Fibroblast of the conjunctiva (primary cell): ENCODE data around the gene RPP40.
"Not testable (repeated sequence)": the region's sequence is repeated elsewhere in the genome, so short reads cannot be mapped to it uniquely, and the experiment has no call there.

Source experiments
- DNase-seq: peaks from one replicate; pipeline ENCODE4 v3.0.0-alpha.2; 2010; ENCODE audit warnings: low read depth

RPP40 gene

DNA sequence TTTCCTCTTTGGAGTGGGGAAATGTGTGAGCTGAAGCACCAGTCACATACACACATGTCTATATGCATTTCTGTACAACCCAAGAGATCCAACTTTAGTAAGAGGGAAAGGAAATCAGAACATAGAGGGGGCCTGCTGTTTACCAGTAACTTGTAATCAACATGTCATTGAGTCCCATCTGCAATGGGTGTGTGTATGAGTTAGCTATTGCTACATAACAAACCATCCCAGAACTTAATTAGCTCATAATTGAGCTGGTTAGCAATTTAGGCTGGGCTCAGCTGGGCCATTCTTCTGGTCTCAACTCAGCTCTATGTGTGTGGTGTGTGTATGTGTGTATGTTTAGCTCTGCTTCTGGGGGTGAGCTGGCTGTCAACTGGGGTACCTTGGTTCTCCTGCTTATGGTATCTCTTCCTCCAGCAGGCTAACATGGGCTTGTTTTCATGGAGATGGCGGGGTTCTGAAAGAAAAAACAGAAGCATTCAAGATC, 10.3 kb upstream of the RPP40 start:
- DNase-seq, result no peak

DNA sequence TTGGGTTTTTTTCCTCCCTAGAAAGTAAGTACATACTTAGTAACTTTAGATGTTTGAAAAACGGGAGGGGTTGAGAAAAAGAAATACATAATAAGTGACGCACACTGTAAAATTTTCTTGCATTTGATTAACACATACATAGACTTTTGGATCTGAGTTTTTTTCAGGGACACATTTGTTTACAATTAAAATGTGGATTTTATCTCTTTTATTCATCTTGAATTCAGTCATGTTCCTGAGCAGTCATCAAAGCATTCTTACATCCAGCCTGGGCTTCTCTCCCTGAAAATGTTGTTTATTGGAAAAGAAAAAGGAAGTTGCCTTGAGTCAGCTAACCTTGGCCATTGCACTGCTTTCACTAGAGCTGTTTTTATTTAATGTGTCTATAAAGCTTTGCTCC, 8.7 kb upstream of the RPP40 start:
- no peak for DNase-seq

- DNase-seq, result no peak
These were observed 7.5 kb upstream of the RPP40 start for GRCh38 chr6:5011346-5011745.

- no peak for DNase-seq
These were observed 3.7 kb upstream of the RPP40 start for GRCh38 chr6:5007531-5007930.

DNA sequence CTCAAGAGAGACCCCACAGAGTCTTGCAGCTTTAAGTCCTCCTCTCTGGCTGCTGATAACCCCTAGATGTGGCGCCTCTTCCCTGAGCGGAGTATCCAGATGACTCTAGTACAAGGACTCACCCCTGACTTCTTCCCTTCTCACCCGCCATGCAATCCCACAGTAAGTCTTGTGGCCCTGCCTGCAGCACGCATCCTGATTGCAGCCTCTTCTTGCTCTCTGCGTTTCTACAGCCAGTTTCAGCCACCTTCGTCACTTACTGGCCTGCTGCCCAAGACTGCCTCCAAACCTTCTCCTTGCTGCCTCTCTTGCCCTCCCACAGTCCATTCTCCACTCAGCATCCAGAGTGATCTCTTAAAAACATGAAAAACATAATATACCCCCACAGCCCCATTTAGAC, 2.4 kb upstream of the RPP40 start:
- no peak for DNase-seq

DNA sequence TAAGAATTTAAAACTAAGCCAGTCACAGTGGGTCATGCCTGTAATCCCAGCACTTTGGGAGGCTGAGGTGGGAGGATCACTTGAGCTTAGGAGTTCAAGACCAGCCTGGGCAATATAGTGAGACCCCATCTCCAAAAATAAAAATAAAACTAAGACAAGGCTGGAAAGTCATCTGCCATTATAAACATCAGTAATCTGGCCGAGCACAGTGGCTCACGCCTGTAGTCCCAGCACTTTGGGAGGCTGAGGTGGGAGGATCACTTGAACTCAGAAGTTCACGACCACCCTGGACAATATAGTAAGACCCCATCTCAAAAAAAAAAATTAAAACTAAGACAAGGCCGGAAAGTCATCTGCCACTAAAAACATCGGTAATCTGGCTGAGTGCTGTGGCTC, 1.2 kb upstream of the RPP40 start:
- not testable (repeated sequence) for DNase-seq

DNA sequence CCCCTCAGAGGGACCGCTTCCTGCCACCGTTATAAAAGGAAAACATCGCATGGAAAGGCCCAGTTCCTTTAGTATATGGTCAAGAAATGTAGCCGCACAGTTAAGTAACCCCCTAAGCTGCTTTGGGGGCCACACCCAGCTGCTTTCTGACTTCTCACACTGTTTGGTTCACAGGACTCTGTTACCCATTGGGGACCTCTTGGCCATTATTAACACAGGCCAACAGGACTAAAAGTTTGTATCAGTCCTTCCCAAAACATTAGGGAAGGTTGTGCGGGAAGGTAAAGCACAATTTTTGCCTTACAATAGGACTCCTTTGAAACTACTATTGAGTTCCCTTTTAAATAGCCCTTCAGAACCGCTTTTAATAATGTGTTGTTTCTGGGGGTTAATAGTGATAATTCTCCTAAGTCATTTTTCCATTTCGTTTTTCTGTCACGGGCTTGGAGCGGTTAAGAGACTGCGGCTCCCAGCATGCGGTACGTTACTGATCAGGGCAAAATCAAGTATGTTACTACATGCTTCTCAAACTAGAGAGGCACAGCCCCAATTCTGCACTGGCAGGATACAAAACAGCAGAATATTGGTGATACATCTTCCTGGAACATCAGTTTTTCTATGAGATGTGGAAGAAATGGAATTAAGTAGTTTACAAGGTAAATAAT, 668 bp upstream of the RPP40 start:
- DNase-seq, result no peak

GRCh38 chr6:4999586-4999985, 4.3 kb downstream of the RPP40 start:
- no peak for DNase-seq

DNA sequence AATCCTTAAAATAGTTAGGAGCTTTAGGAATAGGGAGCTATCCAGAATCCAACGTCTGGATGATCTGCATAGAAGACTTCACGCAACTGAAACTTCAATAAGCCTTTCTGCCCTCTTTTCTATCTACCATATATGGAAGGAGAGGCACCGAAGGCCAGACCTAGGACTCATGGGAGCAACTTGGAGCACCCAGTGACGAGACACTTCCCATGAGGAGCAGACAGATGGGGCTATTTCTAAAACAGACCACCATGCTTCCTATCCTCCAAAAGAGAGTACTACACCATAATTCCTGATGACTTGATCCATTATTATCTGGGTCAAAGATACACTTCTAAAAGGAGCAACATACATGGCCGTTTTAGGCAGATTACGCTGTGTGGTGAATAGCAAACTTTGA, 6.0 kb downstream of the RPP40 start:
- DNase-seq, result no peak

GRCh38 chr6:4994741-4995140, 9.1 kb downstream of the RPP40 start:
- DNase-seq, result no peak

DNA sequence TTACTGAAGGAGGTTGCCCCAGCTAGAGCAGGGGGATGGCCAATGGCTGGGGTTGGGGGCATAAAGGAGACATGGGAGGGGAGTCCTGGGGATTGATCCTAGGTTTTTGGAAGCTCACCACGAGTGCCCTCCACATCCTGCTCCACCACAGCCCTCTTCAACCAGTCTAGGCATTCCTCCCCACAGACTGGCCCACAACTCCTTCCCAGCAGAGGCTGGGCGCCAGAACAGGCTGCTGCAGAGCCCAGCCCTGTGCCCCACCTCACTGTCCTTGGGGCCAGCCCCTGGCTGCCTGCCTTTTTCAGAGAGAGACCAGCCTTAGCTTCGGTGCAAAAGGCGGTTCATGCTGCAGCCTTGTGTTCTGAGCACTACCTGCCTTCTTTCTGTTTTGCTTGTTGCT, 16.4 kb downstream of the RPP40 start:
- no peak for DNase-seq

DNA sequence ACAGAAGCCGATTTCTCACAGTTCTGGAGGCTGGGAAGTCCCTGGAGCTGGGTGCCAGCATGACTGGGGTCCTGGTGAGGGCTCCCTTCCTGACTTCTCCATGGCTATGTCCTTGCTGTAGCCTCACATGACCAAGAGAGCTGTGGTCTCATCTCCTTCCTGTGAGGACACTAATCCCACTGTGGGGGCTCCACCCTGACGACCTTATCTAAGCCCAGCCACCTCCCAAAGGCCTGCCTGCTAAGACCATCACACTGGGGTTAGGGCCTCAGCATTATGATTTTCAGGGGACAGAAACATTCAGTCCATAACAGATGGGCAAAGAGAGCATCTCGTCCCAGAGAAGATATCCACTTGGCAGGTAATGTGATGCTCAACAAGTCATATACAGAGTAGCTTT, 16.8 kb downstream of the RPP40 start:
- no peak for DNase-seq

DNA sequence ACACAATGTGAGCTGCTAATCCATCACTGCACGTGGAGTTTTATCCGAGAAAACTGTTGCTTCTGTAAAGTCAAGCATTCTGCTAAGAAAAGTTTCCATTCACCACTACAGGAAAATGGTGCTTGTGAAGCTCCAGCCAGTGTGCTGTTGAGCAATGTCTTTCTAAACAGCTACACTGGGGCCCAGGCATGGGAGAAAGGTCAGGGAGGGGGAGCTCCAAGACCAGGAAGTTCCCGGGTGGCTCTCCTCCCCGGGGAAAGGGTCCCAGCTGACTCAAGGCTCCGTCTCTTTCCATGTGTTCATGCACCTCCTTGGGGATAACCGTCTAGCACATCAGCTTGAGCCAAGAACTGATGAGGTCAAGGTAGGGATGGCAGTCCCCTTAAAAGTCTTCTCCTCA, 20.5 kb downstream of the RPP40 start:
- DNase-seq, result no peak

DNA sequence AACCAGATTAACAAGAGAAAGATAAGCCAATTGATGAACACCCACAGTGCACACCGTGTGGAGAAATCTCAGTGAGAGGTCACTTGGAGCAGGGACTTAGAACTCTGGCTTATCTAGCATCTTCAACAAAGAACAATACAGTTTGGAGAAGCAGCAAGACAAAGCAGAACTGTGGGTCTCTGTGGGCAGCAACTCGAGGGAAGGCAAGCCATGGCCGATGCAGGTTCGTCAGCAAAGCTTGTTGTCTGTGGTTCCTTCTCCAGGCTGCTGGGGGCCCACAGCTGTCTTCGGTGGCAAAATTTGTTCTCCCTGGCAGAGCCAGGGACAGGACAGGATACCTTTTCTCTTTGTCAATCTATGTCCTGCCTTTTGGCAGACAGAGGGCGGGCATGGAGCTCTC, 22.1 kb downstream of the RPP40 start:
- no peak for DNase-seq

- DNase-seq, result no peak
These were observed 24.4 kb downstream of the RPP40 start for GRCh38 chr6:4979426-4979825.

- no peak for DNase-seq
These were observed 26.4 kb downstream of the RPP40 start for GRCh38 chr6:4977468-4977867.

DNA sequence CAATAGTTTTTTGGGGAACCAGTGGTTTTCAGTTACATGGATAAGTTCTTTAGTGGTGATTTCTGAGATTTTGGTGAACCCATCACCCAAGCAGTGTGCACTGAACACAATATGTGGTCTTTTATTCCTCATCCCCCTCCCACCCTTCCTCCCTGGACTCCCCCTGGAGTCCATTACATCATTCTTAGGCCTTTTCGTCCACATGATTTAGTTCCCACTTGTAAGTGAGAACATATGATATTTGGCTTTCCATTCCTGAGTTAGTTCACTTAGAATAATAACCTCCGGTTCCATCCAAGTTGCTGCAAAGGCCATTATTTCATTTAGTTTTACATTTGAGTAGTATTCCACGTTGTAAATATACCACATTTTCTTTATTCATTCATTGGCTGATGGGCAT, 28.3 kb downstream of the RPP40 start:
- no peak for DNase-seq

DNA sequence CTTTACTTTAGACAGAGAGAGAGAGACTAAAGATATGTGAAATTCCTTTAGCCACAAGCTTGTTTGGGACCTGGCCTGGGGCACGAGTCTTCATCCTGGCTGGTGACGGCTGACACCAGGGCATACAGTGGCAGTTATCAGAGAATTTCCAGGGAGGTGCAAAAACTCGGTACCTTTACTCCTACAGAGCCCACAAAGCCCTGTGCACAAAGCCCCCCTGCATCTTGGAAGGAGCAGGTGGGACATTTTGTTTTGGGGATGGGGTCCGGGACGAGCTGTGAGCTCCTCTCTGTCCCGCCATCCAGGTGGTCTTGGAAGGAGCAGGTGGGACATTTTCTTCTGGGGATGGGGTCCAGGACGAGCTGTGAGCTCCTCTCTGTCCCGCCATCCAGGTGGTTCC, 28.9 kb downstream of the RPP40 start:
- DNase-seq, result no peak

- peak; percentile 57 for DNase-seq
These were observed 29.7 kb downstream of the RPP40 start for GRCh38 chr6:4973982-4974745.

DNA sequence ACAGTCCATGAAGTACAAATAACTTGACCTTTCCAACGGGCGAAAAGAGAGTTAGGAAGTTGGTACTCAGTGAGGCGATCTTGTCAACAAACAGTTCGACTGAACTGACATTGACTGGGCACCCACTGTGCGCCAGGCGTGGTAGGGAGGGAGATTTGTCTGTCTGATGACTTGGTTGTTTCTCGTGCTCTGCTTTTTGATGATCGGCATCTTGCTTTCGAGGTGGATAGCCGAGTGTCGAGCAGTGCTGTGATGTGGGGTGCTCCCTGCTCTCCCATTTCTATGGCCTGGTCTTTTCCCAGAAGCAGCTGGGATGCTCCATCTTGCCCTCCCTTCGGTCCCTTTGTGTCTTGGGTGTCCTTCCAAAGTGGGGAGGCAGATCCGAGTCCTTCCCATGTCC, 30.4 kb downstream of the RPP40 start:
- no peak for DNase-seq

- no peak for DNase-seq
These were observed 31.4 kb downstream of the RPP40 start for GRCh38 chr6:4972438-4972837.

- DNase-seq, result no peak
These were observed 32.0 kb downstream of the RPP40 start for GRCh38 chr6:4971851-4972250.

- DNase-seq, result no peak
These were observed 33.0 kb downstream of the RPP40 start for GRCh38 chr6:4970739-4971395.
